Measurements from ENCODE around the gene ALG2.

The ALG2 gene

GRCh38 chr9:99221621-99222415 is at the start of gene ALG2, which contains the start of gene SEC61B:
Gene ALG2, minus strand, starts transcription at chr9:99221942. Its CDS starts 48 bp downstream, at chr9:99221894.
Gene SEC61B, plus strand, starts transcription at chr9:99222282. Its CDS starts 82 bp downstream, at chr9:99222364.
- DNase-seq (ENCODE audit: low read depth in 2 of 2), result peak; percentile 79 to 90

- DNase-seq (ENCODE audit: low read depth in 2 of 2), result no peak
Observed at GRCh38 chr9:99270491-99270890, 48.7 kb upstream of the ALG2 start.

DNA sequence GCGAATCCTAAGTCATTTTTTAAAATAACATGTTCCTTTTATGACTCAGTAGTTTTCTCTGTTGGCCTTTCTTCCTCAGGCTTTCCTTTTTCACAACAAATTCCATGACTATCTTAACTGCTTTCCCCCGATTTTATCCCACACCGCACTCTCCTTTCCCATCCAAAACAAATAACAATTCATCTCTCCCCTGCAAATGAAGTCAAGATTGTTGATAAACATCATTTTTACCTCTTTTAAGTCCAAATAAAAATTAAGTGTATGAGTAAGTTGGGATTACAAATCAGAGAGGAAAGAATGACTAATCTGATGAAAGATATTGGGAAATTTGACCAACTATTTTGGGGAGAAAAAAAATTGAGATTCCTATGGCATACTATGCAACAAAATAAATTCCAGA is 47.7 kb upstream of the ALG2 start:
- no peak for DNase-seq (ENCODE audit: low read depth in 2 of 2)

GRCh38 chr9:99266255-99267023 is 44.7 kb upstream of the ALG2 start:
- peak in 1 of 2 donors; percentile 33 for DNase-seq (ENCODE audit: low read depth in 2 of 2)

DNA sequence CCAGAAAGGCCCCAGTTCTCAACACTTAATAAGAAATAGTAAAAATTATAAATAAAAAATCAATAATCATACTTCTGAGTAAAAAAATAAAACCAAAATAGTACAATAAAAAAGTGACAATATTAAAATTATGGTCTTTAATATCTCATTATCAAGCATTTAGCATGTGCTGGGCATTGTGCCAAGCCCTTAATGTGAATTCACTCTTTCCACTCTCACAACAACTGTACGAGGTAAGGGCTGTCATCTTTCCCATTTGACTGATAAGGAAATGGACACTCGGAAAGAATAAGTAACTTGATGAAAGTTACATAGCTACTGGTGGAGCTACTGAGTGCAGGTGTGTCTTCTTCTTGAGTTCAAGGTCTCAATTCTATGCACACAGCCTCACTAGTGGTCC is 43.9 kb upstream of the ALG2 start:
- DNase-seq (ENCODE audit: low read depth in 2 of 2), result no peak

- no peak for DNase-seq (ENCODE audit: low read depth in 2 of 2)
Observed at GRCh38 chr9:99264070-99264680, 42.4 kb upstream of the ALG2 start.

- no peak for DNase-seq (ENCODE audit: low read depth in 2 of 2)
Observed at GRCh38 chr9:99262949-99263418, 41.2 kb upstream of the ALG2 start.

GRCh38 chr9:99261923-99262322 is 40.2 kb upstream of the ALG2 start:
- no peak for DNase-seq (ENCODE audit: low read depth in 2 of 2)

DNA sequence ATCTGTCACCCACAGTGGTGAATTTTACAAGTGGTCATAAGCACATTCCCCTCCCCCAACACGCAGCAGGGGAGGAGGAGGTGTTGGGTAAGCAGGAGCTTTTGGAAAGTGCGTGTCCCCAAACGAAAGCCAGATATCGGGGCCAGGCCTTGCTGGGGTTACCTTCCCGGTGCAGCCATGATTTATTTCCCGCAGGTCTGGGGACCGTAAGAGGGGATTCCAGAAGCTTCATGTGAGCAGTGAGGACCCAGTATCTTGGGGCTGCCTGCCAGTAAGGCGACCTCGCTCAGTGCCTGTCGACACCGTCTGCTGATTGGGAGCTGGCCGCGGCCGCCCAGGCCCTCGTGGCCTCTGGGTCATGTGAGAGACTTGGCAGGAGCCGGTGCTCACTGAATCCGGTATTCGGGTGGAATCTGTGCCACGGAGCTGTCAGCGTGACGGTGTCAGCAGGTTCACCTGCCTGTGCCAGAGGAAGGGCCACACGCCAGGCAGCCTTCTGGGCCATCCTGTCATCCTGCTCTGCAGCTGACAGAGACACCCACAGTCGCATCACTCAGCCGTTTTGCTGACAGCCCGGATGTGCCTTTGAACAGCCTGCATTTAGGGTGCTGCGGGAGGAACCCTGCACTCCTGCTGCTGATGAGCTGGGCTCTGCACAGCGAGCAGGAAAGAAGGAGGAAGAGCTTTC is 37.6 kb upstream of the ALG2 start:
- no peak for DNase-seq (ENCODE audit: low read depth in 2 of 2)

DNA sequence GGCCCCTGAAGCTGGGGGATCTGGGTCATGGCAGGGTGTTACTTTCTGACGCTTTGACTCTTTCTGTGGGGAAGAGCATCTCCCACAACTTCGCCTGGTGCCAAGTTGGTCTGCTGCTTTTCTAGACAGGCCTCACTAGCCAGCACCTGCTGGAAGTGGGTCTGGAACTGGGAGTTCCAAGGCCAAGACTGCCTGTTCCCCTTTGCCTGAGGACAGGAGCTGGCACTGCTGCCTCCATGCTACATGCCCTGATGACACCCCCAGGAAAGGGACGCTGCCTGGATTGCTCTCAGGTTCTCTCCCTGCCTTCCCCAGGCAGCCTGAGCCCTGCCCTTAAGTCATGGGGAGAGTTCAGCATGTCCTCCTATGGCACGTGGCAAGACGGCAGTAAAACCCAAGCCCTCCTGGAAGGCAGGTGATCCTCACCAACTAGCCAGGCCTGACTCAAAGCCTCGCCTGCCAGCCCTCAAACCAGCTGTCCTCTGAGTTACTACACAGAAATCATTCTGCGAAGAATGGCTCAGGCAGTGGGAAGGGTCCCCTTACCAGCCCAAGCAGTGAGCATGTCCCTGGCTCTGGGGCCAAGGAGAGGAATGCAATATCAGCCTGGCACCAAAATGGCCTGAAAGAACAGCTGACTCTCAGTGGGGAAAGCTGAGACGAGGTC is 36.1 kb upstream of the ALG2 start:
- DNase-seq (ENCODE audit: low read depth in 2 of 2), result no peak

GRCh38 chr9:99255651-99256050 is 33.9 kb upstream of the ALG2 start:
- no peak for DNase-seq (ENCODE audit: low read depth in 2 of 2)

DNA sequence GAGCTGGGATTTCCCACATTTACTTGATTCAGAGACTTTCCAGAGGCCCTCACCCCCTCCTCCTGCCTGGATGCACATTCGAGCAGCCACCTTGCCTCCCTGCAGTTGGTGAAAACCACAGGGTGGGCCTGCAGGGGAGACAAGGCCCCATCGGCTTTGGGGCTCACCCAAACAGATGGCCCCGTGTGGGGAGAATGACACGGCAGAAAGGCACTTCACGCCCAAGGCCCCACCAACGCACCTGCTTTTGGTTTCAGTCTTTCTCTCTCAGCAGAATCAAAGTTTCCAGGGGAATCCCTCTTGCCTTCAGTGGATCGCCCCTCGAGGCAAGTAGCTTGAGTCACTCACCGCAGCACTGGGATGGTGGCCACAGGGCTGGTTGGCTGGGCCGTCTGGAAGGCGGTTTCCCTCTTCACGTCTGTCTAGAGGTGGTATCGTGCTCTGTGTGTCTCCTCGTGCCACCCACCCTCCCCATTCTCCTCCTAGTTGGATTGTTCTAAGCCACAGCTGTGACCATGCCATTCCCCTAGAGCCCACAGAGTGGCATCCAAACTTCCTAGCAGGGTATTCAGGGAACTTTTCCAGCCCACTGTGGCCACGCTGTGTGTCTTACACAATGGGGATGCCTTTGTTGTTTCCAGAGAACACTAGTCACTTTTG is 32.2 kb upstream of the ALG2 start:
- peak in 1 of 2 donors; percentile 55 for DNase-seq (ENCODE audit: low read depth in 2 of 2)

- no peak for DNase-seq (ENCODE audit: low read depth in 2 of 2)
Observed at GRCh38 chr9:99253134-99253533, 31.4 kb upstream of the ALG2 start.

DNA sequence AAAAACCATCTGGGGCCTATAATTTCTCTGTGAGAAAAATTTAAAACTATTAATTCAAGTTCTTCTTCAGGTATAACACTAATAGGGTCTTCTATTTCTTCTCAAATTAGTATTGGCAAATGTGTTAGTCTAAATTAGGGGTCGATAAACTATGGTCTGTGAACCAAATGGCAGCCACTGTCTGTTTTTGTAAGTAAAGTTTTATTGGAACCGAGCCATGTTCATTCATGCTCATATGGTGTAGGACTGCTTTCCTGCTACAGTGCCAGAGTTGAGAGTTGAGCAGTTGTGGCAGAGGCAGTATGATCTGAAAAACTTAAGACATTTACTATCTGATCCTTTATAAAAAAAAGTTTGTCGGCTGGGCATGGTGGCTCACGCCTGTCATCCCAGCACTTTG is 29.4 kb upstream of the ALG2 start:
- no peak for DNase-seq (ENCODE audit: low read depth in 2 of 2)

GRCh38 chr9:99249619-99250018 is 27.9 kb upstream of the ALG2 start:
- DNase-seq (ENCODE audit: low read depth in 2 of 2), result no peak

GRCh38 chr9:99244344-99245260 is 22.9 kb upstream of the ALG2 start:
- no peak for DNase-seq (ENCODE audit: low read depth in 2 of 2)

DNA sequence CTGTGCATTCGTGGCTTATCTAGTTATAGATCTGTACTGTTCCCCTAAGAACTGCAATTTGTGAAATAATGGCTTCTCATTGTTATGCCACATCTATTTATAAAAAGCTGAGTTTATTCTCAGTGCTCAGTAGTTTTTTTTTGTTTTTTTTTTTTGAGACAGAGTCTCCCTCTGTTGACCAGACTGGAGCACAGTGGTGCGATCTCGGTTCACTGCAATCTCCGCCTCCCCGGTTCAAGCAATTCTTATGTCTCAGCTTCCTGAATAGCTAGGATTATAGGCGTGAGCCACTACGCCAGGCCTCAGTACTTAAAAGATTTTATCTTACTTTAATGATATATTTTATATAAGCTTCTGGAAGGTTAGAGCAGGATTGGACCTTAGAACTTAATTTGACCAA is 19.4 kb upstream of the ALG2 start:
- DNase-seq (ENCODE audit: low read depth in 2 of 2), result no peak

- no peak for DNase-seq (ENCODE audit: low read depth in 2 of 2)
Observed at GRCh38 chr9:99239341-99240060, 17.8 kb upstream of the ALG2 start.

- no peak for DNase-seq (ENCODE audit: low read depth in 2 of 2)
Observed at GRCh38 chr9:99238331-99238730, 16.6 kb upstream of the ALG2 start.
